NCI-H1105 treated with DMSO at 0.1 percent for 48 hours (cell line): Measurements from ENCODE around the gene GSX2.
"Not testable (repeated sequence)": the region's sequence is repeated elsewhere in the genome, so short reads cannot be mapped to it uniquely, and the experiment has no call there.

ENCODE experiments used
- DNase-seq: peaks from one replicate; lab custom pipeline; 2025; lab: John Stamatoyannopoulos, UW

Gene GSX2

GRCh38 chr4:54103190-54103574 lies 3.2 kb downstream of the GSX2 start:
- no peak for DNase-seq

- DNase-seq, result no peak
These were observed 4.9 kb downstream of the GSX2 start for GRCh38 chr4:54104907-54105306.

- no peak for DNase-seq
These were observed 8.2 kb downstream of the GSX2 start for GRCh38 chr4:54107951-54108748.

GRCh38 chr4:54109241-54110018 lies 9.5 kb downstream of the GSX2 start:
- no peak for DNase-seq

- DNase-seq, result no peak
These were observed 10.1 kb downstream of the GSX2 start for GRCh38 chr4:54110019-54110416.

- not testable (repeated sequence) for DNase-seq
These were observed 13.2 kb downstream of the GSX2 start for GRCh38 chr4:54113206-54113605.

GRCh38 chr4:54116246-54116645 lies 16.3 kb downstream of the GSX2 start:
- DNase-seq, result not testable (repeated sequence)

GRCh38 chr4:54118850-54119589 lies 19.1 kb downstream of the GSX2 start:
- no peak for DNase-seq

- no peak for DNase-seq
These were observed 20.6 kb downstream of the GSX2 start for GRCh38 chr4:54120518-54120917.

GRCh38 chr4:54127660-54128059 lies 27.7 kb downstream of the GSX2 start:
- DNase-seq, result no peak

GRCh38 chr4:54128694-54129093 lies 28.7 kb downstream of the GSX2 start:
- not testable (repeated sequence) for DNase-seq

- DNase-seq, result no peak
These were observed 39.4 kb downstream of the GSX2 start for GRCh38 chr4:54139332-54139731.

- DNase-seq, result no peak
These were observed 40.3 kb downstream of the GSX2 start for GRCh38 chr4:54140287-54140686.

GRCh38 chr4:54144199-54144598 lies 44.2 kb downstream of the GSX2 start:
- no peak for DNase-seq

GRCh38 chr4:54144661-54145171 lies 44.8 kb downstream of the GSX2 start:
- no peak for DNase-seq

GRCh38 chr4:54146139-54146538 lies 46.2 kb downstream of the GSX2 start:
- peak; percentile 39 for DNase-seq

- DNase-seq, result no peak
These were observed 49.4 kb downstream of the GSX2 start for GRCh38 chr4:54149323-54149722.
